Adrenal gland (tissue), 5 donors: ENCODE data around the gene KIF6.

Experiments
- POLR2A ChIP-seq, 2 donors: fragments of 450-650 bp; IDR thresholded peaks; one replicate each; pipeline ENCODE4 v1.6.1; 2017; ENCODE audit warnings: antibody characterized with exemption in 2 of 2, mild to moderate bottlenecking in 2 of 2, moderate library complexity in 1 of 2
- TF ChIP-seq, protein P1 (sequence below), 6 experiments: fragments of 450-650 bp in 4 of 6; fragments of 200-600 bp in 2 of 6; sonication (generic) in 1 of 6; IDR thresholded peaks; 1 replicate in 5 of 6; 2 replicates in 1 of 6; pipeline versions ENCODE4 v1.5.1 to v1.8.0; 2016 to 2021; ENCODE audit warnings: antibody characterized with exemption in 6 of 6, mild to moderate bottlenecking in 2 of 6, moderate library complexity in 1 of 6
- donor health status: DM: no; HTN: no; CAD: no.

DNA sequence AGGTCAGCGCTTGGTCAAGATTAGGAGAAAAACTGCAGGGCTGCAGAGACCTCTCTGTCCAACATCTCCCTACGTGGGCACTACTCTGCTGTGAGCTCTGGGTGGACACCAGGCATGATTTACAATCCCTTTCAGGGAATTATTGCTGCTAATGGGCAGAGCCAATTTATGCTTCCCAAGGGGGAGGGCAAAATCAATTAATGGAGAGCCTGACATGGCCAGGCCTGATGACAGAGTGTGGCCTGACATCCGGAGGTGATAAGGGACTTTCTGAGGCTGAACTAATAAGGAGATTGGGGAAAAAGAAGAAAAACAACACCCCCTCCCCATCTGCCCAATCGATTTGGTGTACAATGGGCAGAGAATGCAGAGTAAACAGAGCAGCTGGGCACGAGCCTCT, 397.7 kb downstream of the KIF6 start:
- TF ChIP-seq, protein P1, sequence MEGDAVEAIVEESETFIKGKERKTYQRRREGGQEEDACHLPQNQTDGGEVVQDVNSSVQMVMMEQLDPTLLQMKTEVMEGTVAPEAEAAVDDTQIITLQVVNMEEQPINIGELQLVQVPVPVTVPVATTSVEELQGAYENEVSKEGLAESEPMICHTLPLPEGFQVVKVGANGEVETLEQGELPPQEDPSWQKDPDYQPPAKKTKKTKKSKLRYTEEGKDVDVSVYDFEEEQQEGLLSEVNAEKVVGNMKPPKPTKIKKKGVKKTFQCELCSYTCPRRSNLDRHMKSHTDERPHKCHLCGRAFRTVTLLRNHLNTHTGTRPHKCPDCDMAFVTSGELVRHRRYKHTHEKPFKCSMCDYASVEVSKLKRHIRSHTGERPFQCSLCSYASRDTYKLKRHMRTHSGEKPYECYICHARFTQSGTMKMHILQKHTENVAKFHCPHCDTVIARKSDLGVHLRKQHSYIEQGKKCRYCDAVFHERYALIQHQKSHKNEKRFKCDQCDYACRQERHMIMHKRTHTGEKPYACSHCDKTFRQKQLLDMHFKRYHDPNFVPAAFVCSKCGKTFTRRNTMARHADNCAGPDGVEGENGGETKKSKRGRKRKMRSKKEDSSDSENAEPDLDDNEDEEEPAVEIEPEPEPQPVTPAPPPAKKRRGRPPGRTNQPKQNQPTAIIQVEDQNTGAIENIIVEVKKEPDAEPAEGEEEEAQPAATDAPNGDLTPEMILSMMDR (IDR thresholded peaks at IDR 0.05): no peak
- no peak for TF ChIP-seq POLR2A (IDR thresholded peaks at IDR 0.05)
